ENCODE results near the gene PRUNE2.

The PRUNE2 gene

DNA sequence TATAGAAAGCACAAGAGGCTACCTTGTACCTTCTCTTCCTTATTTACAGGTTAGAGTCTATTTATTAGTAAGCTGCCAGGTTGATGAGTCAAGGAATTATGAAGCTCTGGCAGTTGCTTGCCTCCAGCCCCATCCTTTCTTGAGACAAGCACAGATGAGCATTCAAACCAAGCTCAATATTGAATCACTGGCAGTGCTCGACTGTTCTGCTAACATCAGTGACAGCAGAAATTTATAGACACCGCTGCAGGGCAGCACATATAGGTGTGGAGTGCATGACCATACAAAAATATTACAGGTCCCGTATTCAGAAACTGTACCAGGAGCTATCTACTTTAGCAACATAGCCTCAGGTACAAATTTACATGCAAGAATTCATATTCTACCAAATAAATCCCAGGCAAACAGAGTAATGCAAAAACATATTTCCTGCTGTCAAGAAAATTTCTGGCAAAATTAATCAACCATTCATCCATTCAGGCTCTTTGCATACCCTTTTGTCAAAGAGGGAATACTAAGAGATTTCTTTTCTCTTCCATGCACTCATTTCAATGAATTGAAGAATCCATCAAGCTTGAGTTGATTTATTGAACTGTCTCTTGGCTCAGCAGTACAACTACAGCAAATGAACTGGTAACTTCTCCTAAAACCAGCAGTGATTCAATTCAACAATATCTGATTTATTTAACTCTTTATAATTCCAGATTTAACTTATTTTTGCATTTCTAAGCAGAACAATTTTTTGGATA is 168.6 kb downstream of the PRUNE2 start:
- DNase-seq (ENCODE audit: low read depth in 2 of 2), result no peak

DNA sequence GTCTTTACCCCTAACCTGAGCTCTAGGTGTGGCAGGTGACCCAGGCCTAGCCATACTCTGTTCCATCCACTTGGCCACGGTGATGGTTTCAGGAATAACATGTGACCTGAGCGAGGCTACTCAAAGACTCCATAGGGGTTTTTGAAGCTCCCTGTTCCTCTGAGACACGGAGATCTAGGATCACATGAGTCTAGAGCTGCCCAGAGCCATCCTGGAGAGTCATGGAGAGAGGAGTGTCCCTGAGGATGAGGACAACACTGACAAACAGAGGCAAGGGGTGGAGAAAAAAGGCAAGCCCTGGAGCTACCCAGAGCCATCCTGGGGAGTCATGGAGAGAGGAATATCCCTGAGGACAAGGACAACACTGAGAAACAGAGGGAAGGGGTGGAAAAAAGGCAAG is 171.2 kb downstream of the PRUNE2 start:
- no peak for DNase-seq (ENCODE audit: low read depth in 2 of 2)

DNA sequence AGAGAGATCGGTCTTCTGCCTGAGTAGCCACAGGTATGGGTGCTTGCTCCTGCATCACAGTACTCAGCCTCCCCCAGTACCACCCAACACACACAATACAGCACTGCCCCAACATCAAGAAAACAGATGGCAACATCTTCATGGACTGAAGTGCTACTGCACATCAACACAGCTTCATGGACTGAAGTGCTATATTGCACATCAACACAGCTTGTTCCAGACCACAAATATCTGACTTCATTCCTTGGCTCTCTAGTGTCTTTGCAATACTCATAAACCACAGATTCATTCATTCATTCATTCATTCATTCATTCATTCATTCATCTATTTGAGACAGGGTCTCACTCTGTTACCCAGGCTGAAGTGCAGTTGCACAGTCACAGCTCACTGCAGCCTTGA is 172.8 kb downstream of the PRUNE2 start:
- no peak for DNase-seq (ENCODE audit: low read depth in 2 of 2)

DNA sequence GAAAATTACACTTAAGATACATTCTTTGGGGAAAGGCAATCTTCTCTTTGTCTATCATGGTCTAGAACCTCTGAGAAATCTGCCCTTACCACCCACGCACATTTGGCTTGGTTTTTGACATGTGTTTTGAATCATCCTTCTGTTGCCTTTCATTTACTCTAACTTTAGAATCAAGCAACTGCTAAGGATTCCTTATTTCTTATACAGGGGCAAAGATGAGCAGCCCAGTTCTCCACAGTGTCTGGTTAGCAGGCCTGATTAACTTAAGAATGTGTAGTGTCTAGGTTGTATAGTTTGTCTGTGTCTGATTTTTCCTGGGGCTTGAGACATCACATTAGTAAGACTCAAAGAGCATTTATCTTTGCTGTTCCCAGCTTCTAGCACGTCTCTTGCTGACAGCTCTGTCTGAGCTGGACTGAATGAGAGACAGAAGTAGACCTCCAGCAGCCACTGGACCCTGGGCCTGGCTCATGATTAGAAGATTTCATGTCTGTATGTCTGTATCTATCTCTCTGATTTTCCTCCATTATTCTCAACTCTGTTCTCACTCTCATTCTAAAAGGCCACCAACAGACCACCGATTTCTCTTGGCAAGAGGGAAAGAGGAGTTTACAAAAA is 173.5 kb downstream of the PRUNE2 start:
- no peak for DNase-seq (ENCODE audit: low read depth in 2 of 2)

DNA sequence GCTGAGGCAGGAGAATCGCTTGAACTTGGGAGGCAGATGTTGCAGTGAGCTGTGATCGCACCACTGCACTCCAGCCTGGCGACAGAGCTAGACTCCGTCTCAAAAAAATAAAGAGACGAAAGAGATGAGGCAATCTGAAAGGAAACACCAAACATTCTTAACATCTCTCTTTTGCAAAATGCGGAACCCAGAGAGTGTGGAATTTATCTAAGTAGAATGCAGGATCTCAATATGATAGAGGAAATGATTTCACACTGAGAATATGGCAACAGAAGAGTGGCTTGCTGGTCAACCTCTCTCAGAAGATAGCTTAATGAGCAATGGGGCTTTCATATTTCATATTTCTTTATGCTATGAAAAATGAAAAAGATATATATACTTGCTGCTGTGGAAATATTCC is 175.1 kb downstream of the PRUNE2 start:
- no peak for DNase-seq (ENCODE audit: low read depth in 2 of 2)

DNA sequence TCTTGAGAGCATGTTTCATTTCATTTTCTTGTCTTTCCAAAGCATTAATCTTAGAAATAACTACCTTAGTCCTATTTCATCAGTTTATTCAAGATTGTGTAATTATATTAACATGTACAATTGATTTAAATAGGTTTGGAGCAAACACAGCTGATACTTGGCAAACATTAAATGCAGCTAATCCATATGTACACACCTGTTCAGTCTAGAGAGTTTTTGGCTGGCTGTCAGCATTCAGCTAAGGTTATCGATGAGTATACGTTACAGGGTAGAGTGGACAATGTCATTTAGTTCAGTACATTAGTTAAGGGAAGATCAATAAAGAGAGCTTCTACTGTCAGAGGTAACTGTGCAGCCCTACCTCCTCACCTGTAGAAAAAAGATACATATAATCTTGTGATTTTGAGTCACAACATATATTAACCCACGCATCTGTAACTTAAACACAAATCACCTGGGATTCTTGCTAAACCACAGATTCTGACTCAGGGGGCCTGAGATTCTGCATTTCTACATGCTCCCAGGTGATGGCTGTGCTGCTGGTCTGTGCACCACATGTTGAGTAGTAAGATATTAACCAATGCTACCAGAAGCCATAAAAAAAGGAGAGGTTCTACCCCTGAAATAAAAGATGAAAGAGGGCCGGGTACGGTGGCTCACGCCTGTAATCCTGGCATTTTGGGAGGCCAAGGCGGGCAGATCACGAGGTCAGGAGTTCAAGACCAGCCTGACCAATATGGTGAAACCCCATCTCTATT is 175.8 kb downstream of the PRUNE2 start:
- DNase-seq (ENCODE audit: low read depth in 2 of 2), result no peak

DNA sequence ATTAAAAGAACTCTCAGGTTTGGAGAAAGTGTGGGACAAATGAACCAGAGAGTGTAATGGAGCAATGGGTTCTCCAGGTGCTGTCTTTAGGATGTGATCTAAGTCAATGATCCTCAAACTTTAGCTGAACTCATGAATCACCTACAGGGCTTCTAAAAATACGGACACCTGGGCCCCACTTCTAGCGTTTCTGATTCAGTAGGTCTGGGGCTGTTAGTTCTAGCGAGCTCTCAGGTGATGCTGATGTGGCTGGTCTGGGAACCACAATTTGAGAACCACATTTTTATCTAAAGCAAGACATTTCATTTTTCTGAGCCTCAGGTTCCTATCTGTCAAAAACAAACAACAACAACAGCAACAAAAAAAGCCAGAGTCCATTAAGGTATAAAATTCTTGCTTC is 176.8 kb downstream of the PRUNE2 start:
- DNase-seq (ENCODE audit: low read depth in 2 of 2), result no peak

DNA sequence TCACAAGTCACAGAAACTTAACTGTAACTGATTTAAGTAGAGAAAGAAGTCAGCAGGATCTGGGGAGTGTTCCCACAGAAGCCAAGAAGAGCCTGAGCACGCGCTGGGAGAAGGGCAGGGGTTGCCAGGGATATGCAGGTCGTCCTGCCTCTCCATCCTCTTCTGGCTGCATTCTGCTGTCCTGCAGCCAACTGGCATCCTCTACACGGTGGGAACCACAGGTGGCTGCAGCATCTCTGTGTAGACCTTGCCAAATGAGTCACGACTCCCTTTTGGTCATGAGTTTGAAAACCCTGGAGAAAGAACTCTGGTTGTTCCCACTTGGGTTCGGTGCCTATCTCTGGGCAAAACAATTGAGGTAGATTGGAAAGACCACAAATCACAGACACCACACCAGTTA is 180.0 kb downstream of the PRUNE2 start:
- DNase-seq (ENCODE audit: low read depth in 2 of 2), result no peak

DNA sequence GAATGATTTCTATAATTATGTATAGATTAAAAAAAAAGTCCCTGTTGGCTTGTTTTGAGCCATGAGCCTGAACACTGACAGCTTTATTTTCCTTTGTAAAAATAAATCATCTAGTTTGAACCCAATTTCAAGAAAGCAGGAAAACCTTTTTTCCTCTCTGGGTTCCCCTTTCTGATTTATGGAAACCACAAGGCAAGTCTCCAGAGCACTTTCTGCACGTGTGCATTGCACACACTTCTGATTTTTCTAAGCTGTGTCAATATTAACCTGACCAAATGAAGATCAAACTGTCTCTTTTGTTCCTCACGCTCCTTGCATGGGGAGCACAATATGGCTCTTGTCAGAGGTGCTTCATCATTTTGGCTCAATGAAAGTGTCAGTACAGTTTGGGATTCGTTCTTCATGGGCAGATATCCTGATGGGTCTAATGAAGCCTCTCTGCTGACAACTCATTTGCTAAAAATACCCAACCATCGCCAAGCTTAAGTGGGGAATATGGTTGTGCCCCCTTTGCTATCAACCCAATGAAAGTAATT is 180.8 kb downstream of the PRUNE2 start:
- DNase-seq (ENCODE audit: low read depth in 2 of 2), result no peak

DNA sequence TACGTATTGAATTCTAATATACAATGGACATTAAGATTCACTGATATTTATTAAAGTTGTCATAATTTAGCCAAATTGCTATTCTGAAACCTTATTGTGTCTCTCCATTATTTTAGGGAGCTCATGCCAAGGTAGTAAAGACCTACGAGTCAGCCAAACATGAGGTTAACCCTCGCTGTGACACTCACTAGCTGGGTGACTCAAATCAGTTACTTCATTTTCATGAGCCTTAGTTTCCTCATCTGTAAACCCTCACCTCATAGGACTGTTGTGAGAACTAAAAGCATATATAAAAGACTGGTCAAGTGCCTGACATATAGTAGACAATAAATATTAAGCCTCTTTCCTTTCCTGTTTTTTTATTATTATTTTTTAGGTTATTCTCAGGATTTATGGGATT is 185.7 kb downstream of the PRUNE2 start:
- DNase-seq (ENCODE audit: low read depth in 2 of 2), result no peak

DNA sequence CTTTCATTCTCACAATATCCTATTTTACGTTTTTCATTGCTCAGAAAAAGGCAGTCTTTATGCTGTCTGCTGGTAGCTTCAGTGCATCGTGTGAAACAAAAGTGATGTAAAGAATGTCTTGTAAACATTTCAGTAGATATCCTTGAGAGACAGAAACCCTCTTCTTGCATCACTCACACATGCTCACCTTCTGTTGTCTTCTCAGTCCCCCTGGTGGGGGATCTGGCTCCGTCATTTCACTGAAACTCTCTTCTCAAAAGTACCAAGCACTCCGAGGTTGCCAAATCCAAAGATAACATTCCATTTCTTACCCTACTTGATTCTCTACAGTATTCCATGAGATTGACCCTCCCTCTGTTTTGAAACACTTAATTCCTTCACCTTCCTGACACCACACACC is 187.7 kb downstream of the PRUNE2 start:
- DNase-seq (ENCODE audit: low read depth in 2 of 2), result no peak

DNA sequence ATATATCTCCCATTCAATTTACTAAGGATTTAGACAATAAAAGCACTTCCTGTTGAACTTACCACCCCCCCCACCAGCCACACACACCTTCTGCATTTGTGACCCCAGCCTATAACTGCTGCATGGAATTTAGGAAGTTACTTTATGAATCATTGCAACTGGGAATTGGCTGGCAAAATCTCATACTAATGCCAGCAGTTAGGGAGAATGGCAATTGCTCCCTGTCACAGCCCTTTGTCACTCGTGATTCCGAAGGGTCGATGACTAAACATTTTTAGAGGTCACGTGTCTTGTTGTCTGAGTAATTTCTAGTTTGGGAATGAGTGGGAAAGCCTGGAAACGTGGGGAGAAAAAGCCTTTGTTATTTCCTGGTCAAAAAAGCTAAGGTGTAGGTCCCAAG is 188.3 kb downstream of the PRUNE2 start:
- no peak for DNase-seq (ENCODE audit: low read depth in 2 of 2)

DNA sequence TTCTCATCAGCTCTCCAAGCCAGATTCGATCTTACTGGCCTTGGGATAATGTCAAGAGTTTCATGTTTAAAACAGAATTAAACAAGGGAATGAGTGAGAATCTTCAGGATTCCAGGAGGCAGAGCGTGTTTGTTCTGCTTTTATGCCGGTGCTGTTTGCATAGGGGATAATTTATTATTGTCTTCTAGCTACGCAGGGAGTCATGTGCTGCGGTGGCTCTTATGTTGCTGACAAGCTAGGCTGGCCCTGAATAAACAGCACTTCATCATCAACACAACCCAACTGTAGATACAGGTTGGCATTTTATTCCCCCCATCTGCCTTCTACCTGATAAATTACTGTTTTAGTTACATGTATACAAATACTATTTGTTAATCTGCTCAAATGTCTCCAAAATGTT is 188.7 kb downstream of the PRUNE2 start:
- no peak for DNase-seq (ENCODE audit: low read depth in 2 of 2)

DNA sequence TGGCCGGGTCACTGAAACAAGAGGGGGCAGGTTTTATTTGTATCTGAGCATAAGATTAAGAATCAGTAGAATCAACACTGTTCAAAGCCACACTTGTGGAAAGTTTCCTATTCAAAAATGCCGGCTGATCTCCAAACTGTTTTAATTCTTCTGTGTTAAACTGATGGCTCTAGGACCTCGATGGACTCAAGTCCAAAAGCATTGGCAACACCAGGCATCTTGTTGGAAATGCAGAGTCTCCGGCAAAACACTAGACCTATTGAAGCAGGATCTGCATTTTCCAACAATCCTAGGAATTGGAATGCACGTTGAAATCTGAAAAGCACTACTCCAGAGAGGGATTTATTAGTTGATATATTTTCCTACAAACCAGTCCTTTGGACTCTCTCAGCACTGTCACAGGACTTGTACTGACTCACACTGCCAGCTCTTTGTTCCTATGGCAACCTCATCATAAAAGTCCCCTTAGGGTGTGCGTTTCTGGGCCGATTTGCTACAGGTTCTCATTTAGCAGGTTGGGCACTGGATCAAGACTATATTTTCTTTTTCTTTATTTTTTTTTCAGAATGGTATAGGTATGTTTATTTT is 189.7 kb downstream of the PRUNE2 start:
- no peak for DNase-seq (ENCODE audit: low read depth in 2 of 2)

DNA sequence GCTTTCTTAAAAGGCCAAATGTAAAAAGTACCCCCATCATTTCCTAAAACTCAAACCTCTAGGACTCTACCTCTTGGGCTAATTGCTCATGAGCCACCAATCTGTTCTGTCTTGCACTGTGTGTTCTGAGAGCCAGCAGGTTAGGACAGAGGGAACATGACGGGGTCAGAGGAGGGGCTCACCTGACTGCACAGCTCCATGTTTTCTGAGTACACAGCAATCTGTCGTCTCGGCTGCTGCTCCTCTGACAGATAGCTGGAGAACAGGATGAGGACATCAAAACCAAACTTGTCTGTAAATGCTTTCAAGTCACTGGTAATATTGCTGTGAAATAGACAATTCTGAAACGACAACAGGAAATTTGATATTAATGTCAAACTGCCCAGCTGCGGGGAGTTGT is 192.5 kb downstream of the PRUNE2 start:
- no peak for DNase-seq (ENCODE audit: low read depth in 2 of 2)

DNA sequence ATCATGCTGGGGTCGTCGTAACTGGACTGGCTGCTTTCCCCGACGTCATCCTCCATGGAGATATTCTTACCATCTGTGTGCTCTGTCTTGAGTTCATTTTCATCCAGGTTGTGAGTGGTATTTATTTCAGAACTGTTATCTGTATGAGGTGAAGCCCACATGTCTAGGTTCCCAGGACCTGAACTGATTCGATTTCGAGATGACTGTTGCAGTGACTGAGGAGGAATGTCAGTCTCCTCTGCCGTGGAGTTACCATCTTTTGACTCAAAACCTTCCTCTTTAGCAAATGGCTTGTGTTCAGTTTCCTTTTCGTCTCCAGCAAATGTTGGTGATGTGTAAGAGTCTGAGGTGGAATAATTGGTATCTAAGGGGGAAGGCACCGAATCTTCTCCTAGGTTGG is 196.9 kb downstream of the PRUNE2 start:
- DNase-seq (ENCODE audit: low read depth in 2 of 2), result no peak

DNA sequence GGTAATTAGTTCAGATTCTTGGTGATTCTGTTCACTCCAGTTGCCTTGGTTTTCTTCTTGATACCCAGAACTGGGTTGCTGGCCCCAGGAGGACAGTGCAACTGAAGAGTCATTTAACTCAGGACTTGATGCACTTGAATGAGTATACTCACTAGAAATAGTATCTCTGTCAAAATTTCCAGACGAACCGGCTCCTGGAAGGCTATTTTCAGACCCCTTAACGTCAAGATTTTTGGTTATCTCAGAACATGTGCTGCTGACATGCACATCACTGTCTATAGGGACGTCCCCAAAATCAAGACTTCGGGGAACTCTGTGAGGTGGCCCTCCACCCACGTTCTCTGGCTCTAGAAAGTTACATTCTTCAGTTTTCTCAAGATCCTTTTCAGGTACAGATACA is 198.4 kb downstream of the PRUNE2 start:
- DNase-seq (ENCODE audit: low read depth in 2 of 2), result no peak

DNA sequence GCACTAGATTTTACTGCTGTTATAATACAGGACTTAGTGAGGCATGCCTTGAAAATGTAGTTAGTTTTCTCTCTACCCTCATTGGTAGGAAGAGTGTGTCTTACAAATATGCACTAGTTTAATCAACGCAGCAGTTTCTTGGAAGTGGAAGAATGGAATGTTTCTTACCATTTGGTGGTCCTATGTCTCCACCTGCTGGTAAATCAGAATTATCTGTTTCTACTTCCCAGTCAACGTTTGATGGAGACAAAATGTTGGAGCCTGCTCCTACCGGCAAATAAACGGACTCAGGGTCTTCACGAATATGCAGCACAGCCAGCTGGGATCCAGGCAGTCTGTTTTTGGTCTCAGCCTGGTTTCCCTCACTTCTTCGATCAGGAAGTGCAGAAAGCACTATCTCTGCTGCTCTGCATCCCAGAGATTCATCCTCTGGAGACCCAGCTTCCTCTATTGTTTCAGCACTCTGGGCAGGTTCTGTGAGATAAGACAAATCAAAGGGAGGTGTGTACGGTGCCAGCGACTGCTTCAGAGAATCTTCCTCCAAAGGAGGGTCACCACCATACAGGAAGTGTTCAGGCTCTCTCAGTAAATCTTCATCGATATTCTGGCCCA is 201.2 kb downstream of the PRUNE2 start:
- DNase-seq (ENCODE audit: low read depth in 2 of 2), result no peak

DNA sequence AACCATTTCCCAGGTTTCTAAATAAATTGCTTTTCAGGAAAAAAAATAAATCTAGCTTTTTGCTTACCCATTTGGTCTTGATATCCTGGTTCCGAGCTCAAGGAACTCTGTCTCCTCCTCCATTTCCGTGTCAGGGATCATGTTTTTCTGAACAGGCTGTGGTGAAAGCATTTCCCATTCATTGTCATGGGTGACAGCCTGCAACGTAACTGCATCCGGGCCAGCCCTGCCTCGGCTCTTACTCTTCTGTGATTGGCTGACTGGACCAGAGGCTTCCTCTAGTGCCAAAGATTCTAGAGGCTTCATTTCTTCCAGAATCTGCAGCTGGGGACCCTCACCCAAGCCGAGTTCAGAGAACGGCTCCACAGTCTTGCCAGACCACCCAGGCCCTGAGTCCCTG is 202.6 kb downstream of the PRUNE2 start:
- no peak for DNase-seq (ENCODE audit: low read depth in 2 of 2)

DNA sequence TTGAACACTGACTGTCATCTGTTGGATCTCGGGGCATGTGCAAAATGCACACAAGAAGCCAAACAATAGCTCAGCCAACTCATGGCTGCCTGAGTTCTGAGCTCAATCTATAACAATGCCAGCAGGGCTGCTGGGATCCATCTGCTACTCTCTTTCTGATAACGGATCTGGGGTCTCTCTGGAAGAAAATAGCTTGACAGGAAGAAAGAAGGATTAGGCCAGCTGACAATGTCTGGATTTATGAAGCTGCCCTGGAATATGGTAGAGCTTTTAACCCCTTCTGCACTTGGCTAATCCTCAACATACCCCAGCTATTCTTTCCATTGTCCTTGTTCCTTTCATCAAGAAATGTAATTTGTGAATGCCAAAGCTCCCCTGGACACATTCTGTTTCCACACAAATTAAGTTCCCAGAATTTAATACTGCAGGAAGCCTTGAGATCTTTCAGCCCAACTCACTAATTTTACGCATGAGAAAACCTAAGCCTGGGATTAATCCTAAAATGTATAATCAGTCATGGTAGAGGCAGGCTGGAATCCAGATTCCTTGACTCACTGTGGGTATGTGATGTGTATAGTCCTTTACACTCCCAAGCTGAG is 204.4 kb downstream of the PRUNE2 start:
- DNase-seq (ENCODE audit: low read depth in 2 of 2), result no peak

DNA sequence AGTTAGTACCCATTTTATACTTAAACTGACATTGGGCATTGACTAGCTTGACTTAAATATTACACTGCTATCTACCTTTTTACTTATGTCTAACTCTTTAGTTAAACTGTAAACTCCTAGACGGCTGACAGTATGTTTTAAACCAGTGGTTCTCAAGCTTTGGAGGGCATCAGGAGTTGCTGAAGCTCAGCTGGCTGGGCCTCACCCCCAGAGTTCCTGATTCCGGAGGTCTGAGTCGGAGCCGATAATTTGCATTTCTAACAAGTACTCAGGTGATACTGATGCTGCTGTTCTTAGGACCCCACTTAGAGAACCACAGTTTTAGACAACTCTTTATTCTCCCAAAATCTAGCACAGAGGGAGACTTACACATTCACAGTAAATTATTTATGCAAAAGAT is 205.0 kb downstream of the PRUNE2 start:
- no peak for DNase-seq (ENCODE audit: low read depth in 2 of 2)

DNA sequence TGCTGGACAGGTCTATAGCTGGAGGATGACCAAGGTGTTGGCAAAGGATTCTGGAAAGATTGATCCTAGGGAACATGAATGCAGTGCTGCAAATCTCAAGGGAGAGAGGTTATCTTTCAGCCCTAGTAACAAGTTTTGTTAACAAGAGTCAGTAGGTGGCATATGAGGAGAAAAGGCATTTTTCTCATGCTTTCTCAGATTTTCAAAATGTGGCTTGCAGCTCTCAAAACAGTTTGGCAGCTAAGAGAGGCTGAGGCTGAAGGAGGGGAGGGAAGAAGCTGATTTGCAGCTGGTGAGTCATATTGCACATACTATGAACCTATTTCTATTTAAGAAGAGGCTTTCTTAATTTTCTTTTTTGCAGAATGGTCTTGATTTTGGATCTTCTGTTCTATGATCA is 205.9 kb downstream of the PRUNE2 start:
- no peak for DNase-seq (ENCODE audit: low read depth in 2 of 2)

Measured in stimulated activated CD8-positive, alpha-beta memory T cell treated with anti-CD3 and anti-CD28 coated beads, Interleukin-7, amount 100 ng/mL, for 1 hour (primary cell).